Peyer's patch (tissue), 4 donors: ENCODE results near the gene NES.

Experiments used
- CTCF ChIP-seq, 6 experiments: fragments of 450-650 bp in 4 of 6; fragments of 200-600 bp in 2 of 6; sonication (generic) in 1 of 6; IDR thresholded peaks; one replicate each; pipeline ENCODE4 v1.5.1; 2017 to 2019; ENCODE audit warnings: antibody characterized with exemption in 6 of 6, mild to moderate bottlenecking in 3 of 6, moderate library complexity in 1 of 6
- POLR2A ChIP-seq, 2 donors: fragments of 450-650 bp; IDR thresholded peaks; one replicate each; pipeline ENCODE4 v1.5.1; 2017; ENCODE audit warnings: antibody characterized with exemption in 2 of 2, mild to moderate bottlenecking in 2 of 2, moderate library complexity in 2 of 2

- TF ChIP-seq CTCF (IDR thresholded peaks at IDR 0.05) (no peak), POLR2A (IDR thresholded peaks at IDR 0.05) (no peak)
Observed at GRCh38 chr1:156667610-156667967, 9.6 kb downstream of the NES start.
